ENCODE results near the gene GIGYF1. TPM values are rescaled to one million over a fixed set of nuclear protein-coding genes. Genes with fewer than 3 reads are reported as not detected.

Gene GIGYF1
- total and polyA plus RNA-seq, 2 of the 13 experiments (the other 11 are each of a cell fraction or from before 2014, with no cell fraction given) = 7.6 to 16.1 TPM

- TF ChIP-seq, protein P1, sequence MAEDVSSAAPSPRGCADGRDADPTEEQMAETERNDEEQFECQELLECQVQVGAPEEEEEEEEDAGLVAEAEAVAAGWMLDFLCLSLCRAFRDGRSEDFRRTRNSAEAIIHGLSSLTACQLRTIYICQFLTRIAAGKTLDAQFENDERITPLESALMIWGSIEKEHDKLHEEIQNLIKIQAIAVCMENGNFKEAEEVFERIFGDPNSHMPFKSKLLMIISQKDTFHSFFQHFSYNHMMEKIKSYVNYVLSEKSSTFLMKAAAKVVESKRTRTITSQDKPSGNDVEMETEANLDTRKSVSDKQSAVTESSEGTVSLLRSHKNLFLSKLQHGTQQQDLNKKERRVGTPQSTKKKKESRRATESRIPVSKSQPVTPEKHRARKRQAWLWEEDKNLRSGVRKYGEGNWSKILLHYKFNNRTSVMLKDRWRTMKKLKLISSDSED (CRISPR knock-in tag; IDR thresholded peaks at IDR 0.05) = no peak; the same call in 1 of the 2 replicates
- TF ChIP-seq HIVEP1 (CRISPR knock-in tag; IDR thresholded peaks at IDR 0.05) (peak; percentile 78; the same call in 1 of the 2 replicates), NR1H2 (CRISPR knock-in tag; IDR thresholded peaks at IDR 0.05; ENCODE audit: borderline replicate concordance, low read depth) (no peak), ZNF235 (CRISPR knock-in tag; IDR thresholded peaks at IDR 0.05; ENCODE audit: borderline replicate concordance) (no peak; the same call in 1 of the 2 replicates), ZNF687 (CRISPR knock-in tag; IDR thresholded peaks at IDR 0.05) (peak; percentile 96), ZNF225 (CRISPR knock-in tag; IDR thresholded peaks at IDR 0.05) (no peak), NFKBIZ (CRISPR knock-in tag; IDR thresholded peaks at IDR 0.05) (peak; percentile 43), ZNF260 (CRISPR knock-in tag; IDR thresholded peaks at IDR 0.05; ENCODE audit: borderline replicate concordance, low read depth) (no peak), ZNF431 (CRISPR knock-in tag; IDR thresholded peaks at IDR 0.05; ENCODE audit: borderline replicate concordance, low read depth) (no peak; the same call in 1 of the 2 replicates), KDM3A (CRISPR knock-in tag; IDR thresholded peaks at IDR 0.05; ENCODE audit: low read depth) (peak; percentile 71; the same call in 1 of the 2 replicates), ZNF652 (CRISPR knock-in tag; IDR thresholded peaks at IDR 0.05; ENCODE audit: borderline replicate concordance, low read depth) (no peak), KLF12 (CRISPR knock-in tag; IDR thresholded peaks at IDR 0.05; ENCODE audit: borderline replicate concordance) (no peak), IKZF1 (IDR thresholded peaks at IDR 0.05) (no peak), ZNF430 (CRISPR knock-in tag; IDR thresholded peaks at IDR 0.05) (peak; percentile 89), ZNF3 (CRISPR knock-in tag; IDR thresholded peaks at IDR 0.05) (no peak), ARNT2 (CRISPR knock-in tag; IDR thresholded peaks at IDR 0.05; ENCODE audit: low read depth) (peak; percentile 90), GMEB1 (CRISPR knock-in tag; IDR thresholded peaks at IDR 0.05; ENCODE audit: borderline replicate concordance) (peak; percentile 87), ZNF766 (CRISPR knock-in tag; IDR thresholded peaks at IDR 0.05; ENCODE audit: borderline replicate concordance) (no peak)
- TF ChIP-seq, protein P2, sequence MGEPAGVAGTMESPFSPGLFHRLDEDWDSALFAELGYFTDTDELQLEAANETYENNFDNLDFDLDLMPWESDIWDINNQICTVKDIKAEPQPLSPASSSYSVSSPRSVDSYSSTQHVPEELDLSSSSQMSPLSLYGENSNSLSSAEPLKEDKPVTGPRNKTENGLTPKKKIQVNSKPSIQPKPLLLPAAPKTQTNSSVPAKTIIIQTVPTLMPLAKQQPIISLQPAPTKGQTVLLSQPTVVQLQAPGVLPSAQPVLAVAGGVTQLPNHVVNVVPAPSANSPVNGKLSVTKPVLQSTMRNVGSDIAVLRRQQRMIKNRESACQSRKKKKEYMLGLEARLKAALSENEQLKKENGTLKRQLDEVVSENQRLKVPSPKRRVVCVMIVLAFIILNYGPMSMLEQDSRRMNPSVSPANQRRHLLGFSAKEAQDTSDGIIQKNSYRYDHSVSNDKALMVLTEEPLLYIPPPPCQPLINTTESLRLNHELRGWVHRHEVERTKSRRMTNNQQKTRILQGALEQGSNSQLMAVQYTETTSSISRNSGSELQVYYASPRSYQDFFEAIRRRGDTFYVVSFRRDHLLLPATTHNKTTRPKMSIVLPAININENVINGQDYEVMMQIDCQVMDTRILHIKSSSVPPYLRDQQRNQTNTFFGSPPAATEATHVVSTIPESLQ (CRISPR knock-in tag; conservative IDR thresholded peaks at IDR 0.05) = no peak
Measured at GRCh38 chr7:100705753-100706671, 12.0 kb upstream of the GIGYF1 start, which contains the start of gene POP7 (continued).

Data from HepG2 (cell line).